Mucosa of stomach (tissue), 1 donor: ENCODE data around the gene UBTD1.
"Not testable (repeated sequence)": the region's sequence is repeated elsewhere in the genome, so short reads cannot be mapped to it uniquely, and the experiment has no call there.

Experiments
- H3K27me3 ChIP-seq: one replicate; pipeline ENCODE4 v1.7.0; 2013; ENCODE audit warnings: mild to moderate bottlenecking, low read length; ENCODE audit not compliant: control insufficient read depth, insufficient read depth
- H3K36me3 ChIP-seq: one replicate; pipeline ENCODE4 v1.7.0; 2013; ENCODE audit warnings: low read length; ENCODE audit not compliant: control insufficient read depth, insufficient read depth
- H3K4me1 ChIP-seq: one replicate; pipeline ENCODE4 v1.7.0; 2013; ENCODE audit warnings: mild to moderate bottlenecking, low read length; ENCODE audit not compliant: control insufficient read depth, insufficient read depth
- H3K4me3 ChIP-seq: one replicate; pipeline ENCODE4 v1.7.0; 2013; ENCODE audit warnings: low read length
- H3K9ac ChIP-seq: one replicate; pipeline ENCODE4 v1.7.0; 2013; ENCODE audit warnings: mild to moderate bottlenecking, low read length, moderate library complexity
- H3K9me3 ChIP-seq: one replicate; pipeline ENCODE4 v1.7.0; 2013; ENCODE audit warnings: mild to moderate bottlenecking, low read length, moderate library complexity; ENCODE audit not compliant: control insufficient read depth
- donor health status: Pancreatic carcinoma.

The UBTD1 gene

DNA sequence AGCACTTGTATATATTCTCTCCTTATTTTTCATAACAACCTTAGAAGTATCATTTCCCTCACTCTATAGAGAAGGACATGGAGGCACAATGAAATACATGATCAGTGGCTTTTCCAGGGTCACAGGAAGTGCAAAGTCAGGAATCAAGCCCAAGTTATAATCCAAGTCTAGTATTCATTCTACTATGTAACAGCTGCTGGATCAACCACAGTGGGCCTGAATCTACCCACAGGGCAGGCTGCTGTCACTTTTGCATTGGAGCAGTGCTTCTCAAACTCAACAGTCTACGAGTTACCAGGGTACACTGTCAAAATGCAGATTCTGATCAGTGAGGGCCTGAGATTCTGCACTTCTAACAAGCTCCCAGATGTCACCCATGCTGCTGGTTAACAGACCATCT is 34.5 kb upstream of the UBTD1 start:
- H3K36me3 ChIP-seq, result peaks cover 16% of the 10 kb centered on the region
- no peak overlapping the region for H3K4me3 ChIP-seq
- no peaks in the 10 kb centered on the region for H3K4me1 ChIP-seq
- no peak overlapping the region for H3K9ac ChIP-seq
- H3K27me3 ChIP-seq, result no peaks in the 10 kb centered on the region
- H3K9me3 ChIP-seq, result no peaks in the 10 kb centered on the region

DNA sequence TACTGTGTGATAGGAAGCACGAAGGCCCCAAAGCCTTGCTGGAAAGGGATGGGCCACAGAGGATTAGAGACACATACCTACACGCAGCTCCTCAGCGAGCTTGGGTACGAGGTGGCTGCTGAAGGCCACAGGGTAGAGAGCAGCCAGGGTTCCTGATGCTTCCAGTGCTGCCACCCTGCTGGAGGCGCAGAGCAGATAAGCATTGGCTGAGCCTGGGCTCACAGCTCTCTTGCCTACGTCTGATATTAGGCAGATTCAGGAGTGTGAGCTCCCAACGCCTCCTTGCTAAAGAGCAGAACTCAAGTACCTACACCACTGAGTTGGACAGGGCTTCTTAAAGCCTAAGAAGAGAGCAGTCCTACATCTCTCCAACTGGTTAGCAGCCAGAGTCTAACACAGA is 32.7 kb upstream of the UBTD1 start:
- Histone ChIP-seq H3K4me1 (no peaks in the 10 kb centered on the region), H3K4me3 (no peak overlapping the region), H3K9me3 (no peaks in the 10 kb centered on the region), H3K27me3 (no peaks in the 10 kb centered on the region), H3K36me3 (peaks cover 18% of the 10 kb centered on the region), H3K9ac (no peak overlapping the region)

DNA sequence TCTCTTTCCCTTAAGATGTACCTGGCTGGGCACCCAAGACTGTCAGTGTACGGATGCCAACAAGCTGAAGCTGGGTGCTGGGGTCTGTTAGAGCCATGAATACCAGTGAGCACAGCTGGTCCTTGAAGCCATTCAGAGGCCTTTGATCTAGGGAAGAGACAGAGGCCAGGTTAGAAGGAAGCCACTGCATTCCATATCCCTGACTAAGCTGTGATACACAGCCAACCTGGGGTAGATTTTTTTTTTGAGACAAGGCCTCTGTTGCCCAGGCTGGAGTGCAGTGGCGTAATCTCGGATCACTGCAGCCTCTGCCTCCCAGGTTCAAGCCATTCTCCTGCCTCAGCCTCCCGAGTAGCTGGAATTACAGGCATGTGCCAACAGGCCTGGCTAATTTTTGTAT is 32.0 kb upstream of the UBTD1 start:
- Histone ChIP-seq H3K27me3 (no peaks in the 10 kb centered on the region), H3K4me3 (no peak overlapping the region), H3K4me1 (no peaks in the 10 kb centered on the region), H3K9me3 (no peaks in the 10 kb centered on the region), H3K36me3 (peaks cover 18% of the 10 kb centered on the region), H3K9ac (no peak overlapping the region)

DNA sequence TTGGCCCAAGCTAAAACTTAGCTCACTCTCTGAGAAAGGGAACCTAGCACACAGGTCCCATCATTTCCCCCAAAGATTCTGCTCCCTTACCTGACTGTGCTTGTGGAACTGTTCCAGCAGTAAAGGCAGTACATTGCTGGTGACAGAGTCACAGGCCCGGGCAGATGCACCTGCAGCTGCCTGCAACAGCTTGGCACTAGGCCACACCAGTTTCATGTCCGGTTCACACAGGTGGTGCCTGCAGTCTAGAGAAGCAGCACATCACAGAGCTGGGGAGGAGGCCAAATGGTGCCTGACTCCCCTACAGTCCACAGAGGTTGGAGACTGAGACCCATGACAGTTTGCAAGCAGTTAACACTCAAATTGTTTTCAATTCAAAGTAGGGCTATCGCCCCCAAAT is 30.6 kb upstream of the UBTD1 start:
- Histone ChIP-seq H3K27me3 (no peaks in the 10 kb centered on the region), H3K4me1 (no peaks in the 10 kb centered on the region), H3K4me3 (no peak overlapping the region), H3K9ac (no peak overlapping the region), H3K36me3 (peaks cover 18% of the 10 kb centered on the region), H3K9me3 (no peaks in the 10 kb centered on the region)

DNA sequence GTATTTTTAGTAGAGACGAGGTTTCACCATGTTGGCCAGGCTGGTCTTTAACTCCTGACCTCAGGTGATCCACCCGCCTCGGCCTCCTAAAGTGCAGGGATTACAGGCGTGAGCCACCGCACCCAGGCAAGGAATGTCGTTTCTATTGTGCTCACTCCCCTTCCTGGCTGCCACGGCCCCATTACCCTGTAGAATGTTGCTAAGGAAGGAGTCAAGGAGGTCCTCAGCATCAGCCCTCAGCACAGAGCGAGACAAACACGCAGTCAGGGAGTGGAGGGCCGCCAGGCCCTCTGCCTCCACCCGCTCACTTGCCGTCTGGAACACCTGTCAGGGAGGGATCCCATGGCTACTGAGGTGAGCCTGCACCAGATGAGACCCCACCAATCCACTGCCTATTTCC is 29.9 kb upstream of the UBTD1 start:
- not testable (repeated sequence) for H3K27me3 ChIP-seq, H3K4me1 ChIP-seq, H3K9ac ChIP-seq, H3K4me3 ChIP-seq, H3K9me3 ChIP-seq
- H3K36me3 ChIP-seq, result peaks cover 18% of the 10 kb centered on the region

DNA sequence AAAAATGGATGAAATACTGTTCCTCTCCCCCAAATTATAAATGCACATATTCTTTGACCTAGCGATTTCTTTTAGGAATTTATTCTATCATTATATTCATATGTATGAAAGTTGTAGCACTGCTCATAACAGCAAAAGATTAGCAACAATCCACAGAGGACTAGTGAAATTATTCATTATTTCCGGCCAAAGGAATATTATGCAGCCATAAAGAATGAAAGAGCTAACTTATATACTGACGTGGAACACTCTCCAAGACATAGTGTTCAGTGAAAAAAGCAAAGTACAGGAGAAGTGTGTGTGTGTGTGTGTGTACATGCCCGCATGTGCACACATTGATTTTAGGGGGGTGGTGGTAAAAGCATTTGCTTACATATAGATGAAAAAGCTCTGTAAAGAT is 23.8 kb upstream of the UBTD1 start:
- Histone ChIP-seq H3K9ac (no peak overlapping the region), H3K4me1 (no peaks in the 10 kb centered on the region), H3K9me3 (no peaks in the 10 kb centered on the region), H3K27me3 (no peaks in the 10 kb centered on the region), H3K4me3 (no peak overlapping the region), H3K36me3 (peaks cover 14% of the 10 kb centered on the region)

DNA sequence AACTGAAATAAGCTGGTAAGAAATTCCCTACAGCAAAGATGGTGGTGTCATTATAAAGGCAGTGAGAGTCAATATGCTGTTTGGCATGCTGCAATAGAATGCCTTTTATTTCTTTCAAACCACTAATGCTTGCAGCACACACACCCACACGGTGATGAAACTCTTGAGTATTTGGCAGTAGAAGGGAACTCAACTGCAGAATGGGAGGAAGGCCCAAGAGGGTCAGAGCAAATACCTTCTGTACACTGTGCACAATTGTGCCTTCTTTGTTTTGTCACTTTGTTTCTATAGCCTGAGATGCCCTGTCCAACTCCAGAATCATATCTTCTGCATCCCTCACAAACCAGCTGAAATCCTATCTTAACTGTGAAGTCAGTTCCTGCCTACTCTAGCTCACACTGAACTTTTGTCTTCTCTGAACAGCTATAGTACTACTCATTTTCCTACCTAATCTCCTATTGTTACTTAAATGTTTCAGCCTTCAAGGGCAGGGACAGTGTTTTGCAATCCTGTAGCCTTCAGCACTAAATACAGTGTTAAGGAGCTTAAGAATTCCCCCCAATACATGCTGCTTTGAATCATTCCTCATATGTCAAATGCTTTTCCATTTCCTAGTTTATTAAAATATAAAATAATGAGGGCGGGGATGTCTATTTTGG is 22.7 kb upstream of the UBTD1 start:
- no peaks in the 10 kb centered on the region for H3K27me3 ChIP-seq
- H3K9ac ChIP-seq, result no peak overlapping the region
- peaks cover 14% of the 10 kb centered on the region for H3K36me3 ChIP-seq
- no peak overlapping the region for H3K4me3 ChIP-seq
- H3K9me3 ChIP-seq, result no peaks in the 10 kb centered on the region
- no peaks in the 10 kb centered on the region for H3K4me1 ChIP-seq

DNA sequence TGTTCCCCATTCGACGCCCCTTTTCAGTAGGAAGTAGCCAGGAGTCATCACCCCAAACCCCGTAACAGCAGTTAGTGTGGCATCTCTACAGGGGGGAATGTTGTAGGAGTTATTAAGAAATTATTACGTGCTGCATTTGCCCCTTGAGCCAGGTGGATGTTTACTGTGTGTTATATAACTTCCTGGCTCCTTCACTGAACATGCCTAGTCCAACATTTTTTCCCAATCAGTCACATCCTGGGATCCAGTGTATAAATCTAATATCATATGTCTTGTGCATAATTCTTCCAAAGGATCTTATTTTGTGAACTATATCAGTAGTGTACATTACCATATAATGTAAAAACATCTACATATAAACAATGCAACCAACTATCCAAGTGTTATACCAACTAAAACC is 19.3 kb upstream of the UBTD1 start:
- not testable (repeated sequence) for H3K9ac ChIP-seq, H3K4me1 ChIP-seq, H3K27me3 ChIP-seq, H3K4me3 ChIP-seq, H3K9me3 ChIP-seq
- H3K36me3 ChIP-seq, result peaks cover 16% of the 10 kb centered on the region

DNA sequence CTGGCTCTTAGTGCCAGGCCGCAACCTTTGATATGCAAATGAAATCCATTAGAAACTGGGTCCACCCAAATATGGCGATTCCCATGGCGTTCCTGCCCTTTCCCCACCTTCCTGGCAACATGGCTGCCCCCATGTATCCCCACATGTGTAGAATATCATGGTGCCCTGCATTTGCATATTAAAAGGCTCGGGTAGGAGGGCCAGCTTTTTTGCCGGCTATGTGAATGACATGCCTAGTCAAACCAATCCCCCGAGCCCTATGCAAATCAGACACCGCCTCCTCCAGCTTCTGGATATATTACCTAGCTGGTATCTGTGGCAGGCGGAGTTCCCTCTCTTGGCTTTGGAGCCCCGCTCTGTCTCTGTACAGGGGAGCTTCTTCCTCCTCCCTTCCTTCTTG is 18.8 kb upstream of the UBTD1 start:
- peaks cover 11% of the 10 kb centered on the region for H3K36me3 ChIP-seq

DNA sequence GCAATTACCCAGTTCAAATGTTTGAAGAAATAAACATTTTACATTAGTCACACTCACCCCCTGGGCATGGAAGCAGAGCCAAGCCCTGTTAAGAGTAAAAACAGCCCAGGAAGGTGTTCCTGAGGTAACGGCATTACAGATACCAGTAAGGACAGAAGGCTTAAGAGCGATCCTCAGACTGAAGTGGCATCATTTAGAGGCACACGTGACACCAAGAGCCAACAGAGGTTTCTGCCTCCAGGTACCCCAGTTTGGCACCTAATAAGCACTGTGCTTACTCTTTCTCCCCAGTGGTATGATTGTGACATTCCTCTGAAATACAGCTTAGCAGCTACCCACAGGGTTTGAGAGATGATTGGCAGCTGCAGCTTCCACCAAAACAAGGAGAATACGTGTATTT is 17.7 kb upstream of the UBTD1 start:
- Histone ChIP-seq H3K9me3 (no peaks in the 10 kb centered on the region), H3K27me3 (no peaks in the 10 kb centered on the region), H3K4me1 (no peaks in the 10 kb centered on the region), H3K36me3 (peaks cover 10% of the 10 kb centered on the region), H3K4me3 (no peak overlapping the region), H3K9ac (no peak overlapping the region)

More for the DNA sequence above, 18.8 kb upstream of the UBTD1 start:
- Histone ChIP-seq H3K4me1 (no peaks in the 10 kb centered on the region), H3K27me3 (no peaks in the 10 kb centered on the region), H3K9me3 (no peaks in the 10 kb centered on the region), H3K9ac (no peak overlapping the region), H3K4me3 (no peak overlapping the region)

DNA sequence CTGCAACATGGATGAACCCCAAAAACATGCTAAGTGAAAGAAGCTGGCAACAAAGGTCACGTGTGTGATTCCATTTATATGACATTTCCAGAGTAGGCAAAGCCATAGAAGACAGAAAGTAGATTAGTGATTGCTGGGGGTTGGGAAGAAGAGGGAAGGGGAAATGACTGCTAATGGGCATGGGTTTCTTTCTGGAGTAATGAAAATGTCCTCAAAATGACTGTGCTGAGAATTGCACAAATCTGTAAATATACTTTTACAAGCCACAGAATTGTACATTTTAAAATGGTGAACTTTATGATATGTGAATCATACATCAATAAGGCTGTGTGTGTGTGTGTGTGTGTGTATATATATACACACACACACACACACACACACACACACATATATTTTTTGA is 16.3 kb upstream of the UBTD1 start:
- Histone ChIP-seq H3K4me3 (no peak overlapping the region), H3K9ac (no peak overlapping the region), H3K36me3 (peaks cover 10% of the 10 kb centered on the region), H3K4me1 (no peaks in the 10 kb centered on the region), H3K27me3 (no peaks in the 10 kb centered on the region), H3K9me3 (no peaks in the 10 kb centered on the region)

DNA sequence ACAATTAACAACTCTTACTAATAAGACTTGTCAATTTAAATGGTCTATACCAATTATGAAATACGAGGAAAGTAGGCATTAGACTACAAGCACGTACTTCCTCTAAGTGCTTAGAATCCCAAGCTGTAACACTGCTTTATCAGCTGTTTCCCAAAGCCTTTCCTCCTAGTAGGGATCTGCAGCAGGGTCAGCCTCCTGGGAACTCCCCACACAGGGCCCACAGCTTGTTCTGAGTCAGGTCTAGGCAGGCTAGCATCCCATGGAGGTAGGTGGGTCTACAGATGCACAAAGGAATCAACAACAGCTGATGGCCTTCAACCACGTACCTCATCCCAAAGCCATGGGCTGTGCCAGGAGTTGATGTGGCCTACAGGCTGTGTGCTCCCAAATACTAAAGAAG is 15.2 kb upstream of the UBTD1 start:
- Histone ChIP-seq H3K9me3 (no peaks in the 10 kb centered on the region), H3K4me1 (no peaks in the 10 kb centered on the region), H3K27me3 (no peaks in the 10 kb centered on the region), H3K36me3 (peaks cover 10% of the 10 kb centered on the region), H3K4me3 (no peak overlapping the region), H3K9ac (no peak overlapping the region)

DNA sequence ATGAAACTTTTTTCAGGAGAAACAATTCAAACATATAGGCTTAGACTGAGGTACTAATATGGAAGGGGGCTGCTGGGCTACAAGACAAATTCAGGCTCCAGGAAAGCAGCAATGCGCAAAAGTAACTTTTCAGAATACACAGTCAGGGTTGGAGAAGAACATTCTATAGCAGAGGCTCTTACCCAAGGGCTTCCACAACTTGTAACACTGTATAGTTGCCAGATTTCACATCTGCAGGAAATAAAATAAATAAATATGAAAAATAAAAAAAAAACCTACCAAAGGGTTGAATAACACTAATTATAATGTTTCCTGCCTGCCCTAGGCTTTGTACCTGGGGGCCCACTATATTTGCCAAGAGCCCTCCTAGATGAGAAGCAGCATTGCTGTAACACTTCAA is 14.8 kb upstream of the UBTD1 start:
- H3K9ac ChIP-seq, result no peak overlapping the region
- H3K36me3 ChIP-seq, result peaks cover 10% of the 10 kb centered on the region
- no peaks in the 10 kb centered on the region for H3K4me1 ChIP-seq
- no peaks in the 10 kb centered on the region for H3K27me3 ChIP-seq
- no peak overlapping the region for H3K4me3 ChIP-seq
- H3K9me3 ChIP-seq, result no peaks in the 10 kb centered on the region
